Measurements from ENCODE around the gene EFCAB12.

EFCAB12 gene

DNA sequence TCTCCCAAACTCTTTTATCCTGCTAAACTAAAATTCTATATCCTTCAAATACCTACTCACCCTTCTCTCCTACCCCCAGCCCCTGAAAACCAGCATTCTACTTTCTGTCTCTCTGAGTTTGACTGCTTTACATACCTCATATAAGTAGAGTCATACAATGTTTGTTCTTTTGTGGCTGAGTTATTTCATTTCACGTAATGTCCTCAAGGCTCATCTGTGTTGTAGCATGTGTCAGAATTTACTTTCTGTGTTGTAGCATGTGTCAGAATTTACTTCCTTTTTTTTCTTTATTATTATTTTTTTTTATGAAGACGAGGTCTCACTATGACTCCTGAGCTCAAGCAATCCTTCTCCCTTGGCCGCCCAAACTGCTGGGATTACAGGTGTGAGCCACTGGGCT is 31.7 kb upstream of the EFCAB12 start:
- Histone ChIP-seq H3K36me3 (peaks cover 23% of the 10 kb centered on the region), H3K9me3 (no peaks in the 10 kb centered on the region), H3K4me3 (ENCODE audit: low read depth in 1 of 2, low read length in 1 of 2) (no peak overlapping the region), H3K27me3 (no peaks in the 10 kb centered on the region), H3K4me1 (ENCODE audit: control insufficient read depth in 1 of 2, insufficient read depth in 1 of 2, low read depth in 1 of 2, low read length in 1 of 2) (no peaks in the 10 kb centered on the region), H3K27ac (no peak overlapping the region)
- TF ChIP-seq, protein P1, sequence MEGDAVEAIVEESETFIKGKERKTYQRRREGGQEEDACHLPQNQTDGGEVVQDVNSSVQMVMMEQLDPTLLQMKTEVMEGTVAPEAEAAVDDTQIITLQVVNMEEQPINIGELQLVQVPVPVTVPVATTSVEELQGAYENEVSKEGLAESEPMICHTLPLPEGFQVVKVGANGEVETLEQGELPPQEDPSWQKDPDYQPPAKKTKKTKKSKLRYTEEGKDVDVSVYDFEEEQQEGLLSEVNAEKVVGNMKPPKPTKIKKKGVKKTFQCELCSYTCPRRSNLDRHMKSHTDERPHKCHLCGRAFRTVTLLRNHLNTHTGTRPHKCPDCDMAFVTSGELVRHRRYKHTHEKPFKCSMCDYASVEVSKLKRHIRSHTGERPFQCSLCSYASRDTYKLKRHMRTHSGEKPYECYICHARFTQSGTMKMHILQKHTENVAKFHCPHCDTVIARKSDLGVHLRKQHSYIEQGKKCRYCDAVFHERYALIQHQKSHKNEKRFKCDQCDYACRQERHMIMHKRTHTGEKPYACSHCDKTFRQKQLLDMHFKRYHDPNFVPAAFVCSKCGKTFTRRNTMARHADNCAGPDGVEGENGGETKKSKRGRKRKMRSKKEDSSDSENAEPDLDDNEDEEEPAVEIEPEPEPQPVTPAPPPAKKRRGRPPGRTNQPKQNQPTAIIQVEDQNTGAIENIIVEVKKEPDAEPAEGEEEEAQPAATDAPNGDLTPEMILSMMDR (IDR thresholded peaks at IDR 0.05) = no peak

DNA sequence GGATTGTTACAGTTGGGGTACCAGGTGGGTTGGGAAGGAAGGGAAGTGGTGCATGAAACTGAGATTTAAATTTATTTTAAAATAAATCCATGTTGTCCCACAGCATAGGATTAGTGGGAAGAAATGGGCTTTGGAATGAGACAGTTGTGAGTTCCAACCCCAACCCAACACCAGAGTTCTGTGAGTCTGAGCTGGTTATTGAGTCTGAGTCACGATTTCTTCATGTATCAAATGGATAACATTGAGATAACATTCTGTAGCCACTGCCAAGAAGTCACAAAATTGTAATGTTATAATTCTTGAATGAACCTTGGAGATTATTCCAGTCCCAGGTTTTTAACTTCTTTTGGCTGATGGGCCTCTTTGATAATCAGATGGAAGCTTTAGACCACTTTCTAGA is 25.3 kb upstream of the EFCAB12 start:
- no peaks in the 10 kb centered on the region for H3K27me3 ChIP-seq
- TF ChIP-seq, protein P1 (IDR thresholded peaks at IDR 0.05) = no peak
- H3K4me1 ChIP-seq (ENCODE audit: control insufficient read depth in 1 of 2, insufficient read depth in 1 of 2, low read depth in 1 of 2, low read length in 1 of 2) = no peaks in the 10 kb centered on the region
- H3K27ac ChIP-seq = no peak overlapping the region
- no peak overlapping the region for H3K4me3 ChIP-seq (ENCODE audit: low read depth in 1 of 2, low read length in 1 of 2)
- H3K9me3 ChIP-seq = no peaks in the 10 kb centered on the region
- H3K36me3 ChIP-seq = peaks cover 24% of the 10 kb centered on the region

DNA sequence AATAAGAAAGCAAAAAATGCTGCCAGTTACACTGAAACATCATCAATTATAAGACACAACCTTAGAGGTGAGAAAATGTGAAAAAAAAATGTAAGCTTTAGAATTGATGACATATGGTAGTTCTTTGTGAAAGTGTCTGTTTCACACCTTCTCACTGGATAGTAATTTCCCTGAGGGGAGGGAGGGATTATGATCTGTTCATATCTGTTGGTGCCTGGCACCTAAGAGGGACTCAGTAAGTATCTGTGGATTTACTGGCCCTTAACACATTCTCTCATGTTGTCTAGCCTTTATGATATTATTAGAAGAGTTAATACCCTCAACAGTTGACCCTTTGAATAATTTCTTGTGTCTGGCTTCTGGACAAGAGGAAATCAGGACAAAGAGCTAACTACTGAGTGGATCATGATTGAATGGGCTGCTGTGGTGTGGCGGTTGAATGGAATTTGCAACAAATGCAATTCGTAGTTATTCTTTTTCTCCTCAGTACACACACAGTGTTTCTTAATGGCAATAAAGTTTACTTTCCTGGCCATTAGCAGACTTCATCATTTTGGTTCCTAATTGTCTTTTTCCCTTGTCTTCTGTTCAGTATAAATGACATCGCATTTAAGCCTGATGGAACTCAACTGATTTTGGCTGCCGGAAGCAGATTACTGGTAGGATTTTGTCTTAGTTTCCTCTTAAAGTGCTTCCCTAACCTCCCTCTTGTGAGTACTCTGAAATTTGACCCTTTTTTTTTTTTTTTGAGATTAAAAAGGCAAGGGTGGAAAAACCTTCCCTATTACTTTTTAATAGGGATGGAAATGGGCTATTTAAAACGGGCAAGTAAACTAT is 21.1 kb upstream of the EFCAB12 start:
- H3K36me3 ChIP-seq = peaks cover under 1% of the 10 kb centered on the region
- H3K4me3 ChIP-seq (ENCODE audit: low read depth in 1 of 2, low read length in 1 of 2) = no peak overlapping the region
- no peaks in the 10 kb centered on the region for H3K9me3 ChIP-seq
- TF ChIP-seq, protein P1 (IDR thresholded peaks at IDR 0.05) = no peak
- H3K27ac ChIP-seq = no peak overlapping the region
- no peaks in the 10 kb centered on the region for H3K27me3 ChIP-seq
- H3K4me1 ChIP-seq (ENCODE audit: control insufficient read depth in 1 of 2, insufficient read depth in 1 of 2, low read depth in 1 of 2, low read length in 1 of 2) = peaks cover 7 to 8% of the 10 kb centered on the region in 2 experiments

DNA sequence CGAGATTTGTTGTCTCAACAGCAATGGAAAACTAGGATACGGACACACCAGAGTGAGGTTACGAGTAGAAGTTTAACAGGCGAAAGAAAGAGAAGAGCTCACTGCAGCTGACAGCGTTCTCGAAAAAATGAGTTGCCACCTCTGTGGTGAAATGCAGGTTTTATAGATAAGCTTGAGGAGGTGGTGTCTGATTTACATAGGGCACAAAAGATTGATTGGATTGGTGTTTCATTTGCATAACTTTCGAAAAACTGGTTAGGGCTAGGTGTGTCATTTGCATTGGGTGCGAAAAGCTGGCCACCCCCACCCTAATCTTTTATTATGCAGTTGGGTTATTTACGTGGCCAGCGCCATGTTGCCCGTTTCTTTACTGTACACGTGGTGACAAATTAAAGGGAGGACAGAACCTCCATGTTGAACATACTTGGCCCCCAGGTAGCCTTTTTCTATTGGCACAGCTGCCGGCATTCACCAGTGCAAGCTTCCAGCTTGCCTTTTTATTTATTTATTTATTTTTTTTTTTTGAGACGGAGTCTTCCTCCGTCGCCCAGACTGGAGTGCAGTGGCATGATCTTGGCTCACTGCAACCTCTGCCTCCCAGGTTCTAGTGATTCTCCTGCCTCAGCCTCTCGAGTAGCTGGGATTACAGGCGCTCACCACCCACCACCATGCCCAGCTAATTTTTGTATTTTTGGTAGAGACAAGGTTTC is 19.9 kb upstream of the EFCAB12 start:
- no peaks in the 10 kb centered on the region for H3K27me3 ChIP-seq
- no peak overlapping the region for H3K27ac ChIP-seq
- H3K9me3 ChIP-seq = no peaks in the 10 kb centered on the region
- H3K4me1 ChIP-seq (ENCODE audit: control insufficient read depth in 1 of 2, insufficient read depth in 1 of 2, low read depth in 1 of 2, low read length in 1 of 2) = peaks cover 18 to 20% of the 10 kb centered on the region in 2 experiments
- no peak overlapping the region for H3K4me3 ChIP-seq (ENCODE audit: low read depth in 1 of 2, low read length in 1 of 2)
- no peaks in the 10 kb centered on the region for H3K36me3 ChIP-seq
- TF ChIP-seq, protein P1 (IDR thresholded peaks at IDR 0.05) = no peak

DNA sequence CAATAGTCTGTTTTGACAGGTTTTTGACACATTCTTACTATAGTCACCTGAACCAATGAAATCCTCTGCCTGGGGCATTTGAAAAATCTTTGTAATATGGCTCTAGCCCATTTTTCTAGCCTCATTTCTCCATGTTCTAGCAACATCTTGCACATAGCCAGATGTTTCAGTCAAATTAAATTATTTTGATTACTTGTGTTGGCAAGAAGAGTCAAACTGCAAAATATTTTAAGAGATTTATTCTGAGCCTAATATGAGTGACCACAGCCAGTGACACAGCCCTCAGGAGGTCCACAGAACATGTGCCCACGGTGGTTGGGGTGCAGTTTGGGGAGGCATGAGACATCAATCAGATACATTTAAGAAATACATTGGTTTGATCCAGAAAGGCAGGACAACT is 18.5 kb upstream of the EFCAB12 start:
- Histone ChIP-seq H3K4me3 (ENCODE audit: low read depth in 1 of 2, low read length in 1 of 2) (no peak overlapping the region), H3K4me1 (ENCODE audit: control insufficient read depth in 1 of 2, insufficient read depth in 1 of 2, low read depth in 1 of 2, low read length in 1 of 2) (peaks cover 23% of the 10 kb centered on the region in 2 experiments), H3K27me3 (no peaks in the 10 kb centered on the region), H3K36me3 (no peaks in the 10 kb centered on the region), H3K27ac (no peak overlapping the region), H3K9me3 (no peaks in the 10 kb centered on the region)
- TF ChIP-seq, protein P1 (IDR thresholded peaks at IDR 0.05) = no peak

Data from neutrophil (primary cell).